HuH-7.5 (cell line): ENCODE results near the gene TMEM135.
A peak's percentile ranks its signal among the peaks of the same experiment; 100 is the strongest.
"Not testable (repeated sequence)": the region's sequence is repeated elsewhere in the genome, so short reads cannot be mapped to it uniquely, and the experiment has no call there.

Experiments used
- DNase-seq: peaks from one replicate; pipeline ENCODE4 v3.0.0; 2011; ENCODE audit warnings: low spot score

Gene TMEM135

DNA sequence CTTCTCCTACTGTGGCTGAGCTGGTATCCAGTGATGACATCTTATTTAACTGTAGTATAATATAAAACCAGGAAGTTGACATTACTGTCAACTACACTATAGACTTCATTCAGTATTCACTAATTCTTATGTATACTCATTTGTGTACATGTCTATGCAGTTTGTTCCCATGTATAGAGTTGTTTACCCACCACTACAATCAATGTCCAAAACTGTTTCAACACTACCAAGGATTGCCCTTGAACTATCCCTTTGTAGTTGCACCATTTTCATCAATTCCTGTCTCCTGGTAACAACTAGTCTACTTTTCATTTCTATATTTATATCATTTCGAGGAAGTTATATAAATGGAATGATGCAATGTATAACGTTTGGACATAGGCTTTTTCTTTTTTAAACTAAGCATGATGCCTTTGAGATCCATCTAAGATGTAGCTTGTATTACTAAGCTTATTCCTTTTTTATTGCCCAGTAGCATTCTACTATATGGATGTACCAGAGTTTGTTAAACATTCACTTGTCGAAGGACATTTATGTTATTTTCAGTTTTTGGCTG is 39.2 kb downstream of the TMEM135 start:
- no peak for DNase-seq

DNA sequence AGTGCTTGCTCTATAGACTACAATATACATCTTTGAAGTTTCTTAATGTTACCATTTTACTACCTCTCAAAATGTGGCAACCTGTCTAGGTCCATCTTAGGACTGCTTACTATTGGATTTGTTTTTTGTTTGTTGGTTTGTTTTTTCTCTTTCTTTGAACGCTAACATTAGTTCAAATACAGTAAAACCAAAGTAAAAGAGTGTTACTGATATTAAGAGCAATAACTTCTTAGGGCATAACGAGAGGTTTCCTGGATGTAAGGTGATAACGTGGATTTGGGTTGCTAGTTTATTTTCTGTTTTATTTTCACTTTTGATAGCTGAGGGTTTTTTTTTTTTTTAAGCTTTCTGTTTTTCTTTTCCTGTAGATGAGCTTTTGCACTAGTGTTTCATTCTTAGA is 43.6 kb downstream of the TMEM135 start:
- no peak for DNase-seq

DNA sequence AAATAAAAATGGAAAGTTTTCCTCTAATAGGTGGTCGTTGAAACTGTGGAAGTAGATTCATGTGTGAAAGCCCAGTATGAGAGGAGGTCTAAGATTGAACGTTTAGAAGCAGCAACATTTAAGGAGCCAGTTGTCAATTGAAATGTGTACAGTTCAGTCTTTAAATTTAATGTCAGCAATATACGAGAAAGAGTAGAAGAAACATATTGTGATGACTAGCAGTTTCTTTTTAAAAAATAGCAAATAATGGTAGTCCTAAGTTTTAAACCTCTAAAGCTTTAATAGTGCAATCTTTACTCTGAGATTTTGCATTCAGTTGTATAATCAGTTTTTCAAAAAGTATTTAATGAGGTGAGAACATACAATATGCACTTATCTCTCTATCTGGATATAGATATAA is 44.9 kb downstream of the TMEM135 start:
- DNase-seq, result no peak

DNA sequence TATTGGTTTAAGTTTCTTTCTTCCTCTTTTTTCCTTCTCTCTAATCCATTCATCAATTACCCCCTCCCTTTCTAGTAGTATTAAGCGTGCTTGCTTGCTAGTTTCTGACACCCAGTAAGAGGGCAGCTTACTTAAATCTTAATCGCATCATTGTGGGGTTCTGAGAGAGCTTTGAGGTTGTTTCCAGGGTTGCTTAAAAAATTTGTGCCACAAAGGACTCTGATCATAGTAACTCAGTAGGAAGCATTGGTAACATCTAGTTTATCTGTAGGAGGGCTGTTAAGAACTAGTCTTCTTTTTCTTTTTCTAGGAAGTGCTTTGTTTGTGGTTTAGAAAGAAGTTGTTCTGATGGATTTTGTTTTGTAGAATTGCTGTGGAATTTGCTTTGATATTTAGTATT is 45.3 kb downstream of the TMEM135 start:
- DNase-seq, result no peak

DNA sequence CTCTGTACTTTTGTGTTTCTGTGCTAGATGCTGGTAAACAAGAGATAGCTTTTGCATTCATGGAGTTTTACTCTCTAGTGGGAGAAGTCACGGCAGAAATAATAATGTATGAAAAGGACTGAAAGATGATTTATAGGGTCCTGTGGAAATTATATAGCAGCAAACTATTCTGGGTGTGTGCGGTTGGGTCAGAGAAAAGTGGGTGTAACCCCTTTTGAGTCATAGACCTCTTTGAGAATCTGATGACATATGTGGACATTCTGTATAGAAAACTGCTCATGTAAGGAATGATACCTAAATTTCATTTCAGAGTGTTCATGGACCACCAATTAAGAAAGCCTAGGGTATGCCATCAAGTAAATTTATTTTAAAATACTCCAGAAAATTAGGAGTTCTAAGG is 54.4 kb downstream of the TMEM135 start:
- DNase-seq, result no peak

DNA sequence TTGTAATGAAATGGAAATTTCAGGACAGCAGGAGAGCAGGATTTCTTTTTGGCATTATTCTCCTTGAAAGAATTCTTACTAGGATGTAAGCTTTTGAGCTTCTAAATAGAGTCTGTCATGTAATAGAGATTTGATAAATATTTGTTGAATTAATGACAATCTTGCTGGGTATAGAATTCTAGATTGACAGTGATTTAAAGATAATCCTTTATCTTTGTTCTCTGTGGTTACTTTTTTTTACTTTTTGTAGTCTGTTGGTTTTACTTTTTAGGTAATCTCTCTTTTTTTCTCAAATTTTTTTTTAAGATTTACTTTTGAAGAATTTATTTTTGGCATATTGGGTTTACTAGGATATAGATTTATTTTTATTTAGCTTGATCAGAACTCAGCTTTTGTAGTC is 54.8 kb downstream of the TMEM135 start:
- no peak for DNase-seq

DNA sequence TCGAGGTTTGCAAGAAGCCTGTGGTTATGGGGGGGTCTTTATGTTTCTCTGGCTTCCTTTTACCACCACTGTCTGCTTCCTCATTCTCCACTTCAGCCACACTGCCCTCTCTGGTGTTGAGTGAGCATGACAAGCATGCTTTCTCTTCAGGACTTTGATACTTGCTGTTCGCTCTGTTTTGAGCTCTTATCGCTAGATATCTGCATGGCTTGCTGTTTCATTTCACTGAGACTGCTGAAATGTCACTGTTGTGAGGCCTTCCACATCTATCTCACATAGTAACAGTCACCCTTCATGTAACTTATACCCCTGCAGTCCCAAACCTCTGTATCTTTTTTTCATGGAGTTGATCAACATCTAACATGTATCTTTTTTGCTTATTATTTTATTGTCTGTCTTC is 59.8 kb downstream of the TMEM135 start:
- DNase-seq, result peak; percentile 14

DNA sequence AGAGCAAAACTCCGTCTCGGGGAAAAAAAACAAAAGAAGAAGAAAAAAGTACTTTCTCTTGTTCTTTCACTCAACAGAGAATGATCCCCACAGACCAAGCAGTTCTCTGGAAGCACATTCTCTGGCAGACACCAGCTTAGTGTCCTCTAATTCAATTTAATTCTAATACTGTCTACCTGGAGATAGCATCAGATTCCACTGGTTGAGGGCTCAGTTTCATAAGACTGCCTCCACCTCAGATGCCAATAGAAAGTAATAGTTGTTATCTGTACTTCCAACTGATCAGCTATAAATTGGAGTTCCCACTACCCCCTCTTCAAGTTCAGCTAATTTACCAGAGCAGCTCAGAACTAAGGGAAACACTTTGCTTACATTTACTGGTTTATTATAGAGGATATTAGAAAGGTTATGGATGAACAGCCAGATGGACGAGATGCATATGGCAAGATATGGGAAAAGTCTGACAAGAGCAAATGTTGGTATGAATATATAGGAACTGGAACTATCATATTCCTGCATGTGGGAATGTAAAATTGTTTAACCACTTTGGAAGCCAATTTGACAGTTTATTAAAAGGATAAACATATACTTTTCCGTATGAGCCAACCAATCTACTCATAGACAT is 64.3 kb downstream of the TMEM135 start:
- no peak for DNase-seq

DNA sequence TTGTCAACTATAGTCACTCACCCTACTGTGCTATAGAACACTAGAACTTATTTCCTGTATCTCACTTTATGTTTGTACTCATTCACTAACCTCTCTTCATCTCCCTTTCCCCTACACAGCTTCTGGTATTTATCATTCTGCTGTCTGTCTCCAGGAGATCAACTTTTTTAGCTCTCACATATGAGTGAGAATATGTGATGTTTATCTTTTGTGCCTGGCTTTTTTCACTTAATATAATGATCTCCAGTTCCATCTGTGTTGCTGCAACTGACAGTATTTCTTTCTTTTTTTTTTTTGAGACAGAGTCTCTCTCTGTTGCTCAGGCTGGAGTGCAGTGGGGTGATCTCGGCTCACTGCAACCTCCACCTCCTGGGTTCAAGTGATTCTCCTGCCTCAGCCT is 68.1 kb downstream of the TMEM135 start:
- DNase-seq, result not testable (repeated sequence)

DNA sequence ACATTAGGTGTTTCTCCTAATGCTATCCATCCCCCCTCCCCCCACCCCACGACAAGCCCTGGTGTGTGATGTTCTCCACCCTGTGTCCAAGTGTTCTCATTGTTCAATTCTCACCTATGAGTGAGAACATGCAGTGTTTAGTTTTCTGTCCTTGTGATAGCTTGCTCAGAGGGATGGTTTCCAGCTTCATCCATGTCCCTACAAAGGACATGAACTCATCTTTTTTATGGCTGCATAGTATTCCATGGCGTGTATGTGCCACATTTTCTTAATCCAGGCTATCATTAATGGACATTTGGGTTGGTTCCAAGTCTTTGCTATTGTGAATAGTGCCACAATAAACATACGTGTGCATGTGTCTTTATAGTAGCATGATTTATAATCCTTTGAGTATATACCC is 69.6 kb downstream of the TMEM135 start:
- DNase-seq, result not testable (repeated sequence)

DNA sequence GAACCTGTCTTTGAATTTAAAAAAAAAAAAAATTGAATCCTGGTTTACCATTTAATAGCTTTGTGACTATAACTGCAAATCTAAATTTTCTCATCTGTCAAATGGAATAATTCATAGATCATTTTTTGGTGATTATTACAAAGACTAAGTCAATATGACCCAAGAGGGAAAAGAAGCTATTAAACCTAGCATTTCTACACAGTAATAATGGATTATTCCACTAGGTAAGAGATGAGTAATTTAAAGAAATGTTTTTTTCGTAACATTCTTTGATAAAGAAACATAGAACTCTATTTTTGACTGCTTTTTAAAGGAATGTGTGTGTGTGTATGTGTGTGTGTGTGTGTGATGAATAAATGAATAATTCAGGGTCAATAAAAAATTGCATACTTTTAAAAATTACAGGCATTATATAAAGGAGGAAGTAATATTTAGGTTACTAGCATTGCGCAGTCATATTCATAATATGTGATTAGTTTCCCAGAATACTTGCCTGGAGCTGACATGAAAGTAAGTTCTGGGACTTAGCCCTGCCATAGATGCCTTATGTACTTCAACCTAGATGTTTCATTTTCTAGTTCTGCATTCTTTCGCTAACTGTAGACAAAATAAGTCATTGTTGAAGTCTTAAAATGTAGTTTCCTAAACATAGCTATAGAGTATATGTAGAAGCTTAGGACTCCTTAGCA is 72.9 kb downstream of the TMEM135 start:
- no peak for DNase-seq

DNA sequence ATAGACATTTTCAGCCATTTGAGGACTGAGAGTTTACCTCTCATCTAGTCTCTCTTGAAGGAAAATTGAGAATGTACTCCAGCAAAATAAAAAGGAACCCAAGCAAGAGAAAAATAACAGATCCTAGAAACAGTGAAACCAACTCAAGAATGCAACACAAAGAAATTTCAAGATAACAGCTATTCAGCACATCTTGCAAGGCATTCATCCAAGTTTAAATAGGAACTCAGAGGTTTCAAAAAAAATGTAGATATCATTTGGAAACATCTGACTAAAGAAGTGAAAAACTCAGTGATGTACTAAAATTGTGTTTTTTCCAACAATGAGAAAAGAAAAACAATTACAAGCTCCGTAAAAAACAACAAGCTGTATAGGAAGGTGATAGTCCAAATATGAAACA is 76.4 kb downstream of the TMEM135 start:
- no peak for DNase-seq

DNA sequence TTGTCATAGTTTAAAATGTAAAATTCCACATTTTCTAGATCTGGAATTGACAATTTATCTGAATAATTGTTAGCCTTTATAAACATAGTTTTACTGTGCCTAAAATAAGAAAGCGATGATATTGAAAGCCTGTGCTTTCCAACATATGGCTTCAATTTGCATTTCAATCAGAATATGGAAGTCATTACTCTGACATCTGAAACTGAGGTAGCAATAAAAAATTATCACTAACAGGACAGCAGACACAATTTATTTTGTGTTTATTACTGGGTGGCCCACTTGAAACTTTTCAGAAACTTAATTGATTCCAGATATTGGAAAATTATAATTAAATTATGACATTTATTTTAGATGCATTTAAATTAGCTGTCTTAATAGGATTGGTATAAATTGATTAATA is 78.5 kb downstream of the TMEM135 start:
- no peak for DNase-seq

DNA sequence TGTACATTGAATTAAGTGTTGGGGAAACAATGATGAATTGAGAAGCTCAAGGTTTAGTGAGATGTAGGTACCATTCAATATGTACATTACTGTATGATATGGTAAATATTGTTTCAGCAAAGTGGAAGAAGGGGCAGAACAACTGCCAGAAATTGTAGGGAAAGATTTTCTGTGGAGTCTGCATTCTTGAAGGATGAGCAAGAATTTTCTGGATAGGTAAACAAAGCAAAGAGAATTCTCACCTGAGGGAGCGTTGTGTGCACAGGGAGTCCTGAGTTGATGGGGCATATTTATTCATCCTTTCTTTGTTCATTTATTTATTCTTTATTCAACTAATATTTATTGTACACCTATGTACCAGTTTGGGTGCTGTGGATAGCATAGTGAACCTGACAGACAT is 83.2 kb downstream of the TMEM135 start:
- no peak for DNase-seq

DNA sequence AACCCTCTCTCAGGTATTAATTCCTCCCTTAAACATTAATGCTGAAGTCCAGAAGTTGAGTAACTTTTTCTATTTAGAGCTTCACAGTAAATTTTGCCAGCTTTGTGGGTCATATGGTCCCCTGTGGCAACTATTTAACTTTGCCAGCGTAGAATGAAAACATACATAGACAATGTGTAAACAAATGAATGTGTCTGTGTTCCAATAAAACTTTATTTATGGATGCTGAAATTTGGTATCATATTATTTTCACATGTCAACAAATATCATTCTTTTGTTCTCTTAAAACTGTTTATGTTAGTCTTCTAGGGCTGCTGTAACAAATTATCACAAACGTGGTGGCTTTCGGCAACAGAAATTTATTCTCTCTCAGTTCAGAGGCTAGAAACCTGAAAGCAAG is 85.1 kb downstream of the TMEM135 start:
- DNase-seq, result no peak

DNA sequence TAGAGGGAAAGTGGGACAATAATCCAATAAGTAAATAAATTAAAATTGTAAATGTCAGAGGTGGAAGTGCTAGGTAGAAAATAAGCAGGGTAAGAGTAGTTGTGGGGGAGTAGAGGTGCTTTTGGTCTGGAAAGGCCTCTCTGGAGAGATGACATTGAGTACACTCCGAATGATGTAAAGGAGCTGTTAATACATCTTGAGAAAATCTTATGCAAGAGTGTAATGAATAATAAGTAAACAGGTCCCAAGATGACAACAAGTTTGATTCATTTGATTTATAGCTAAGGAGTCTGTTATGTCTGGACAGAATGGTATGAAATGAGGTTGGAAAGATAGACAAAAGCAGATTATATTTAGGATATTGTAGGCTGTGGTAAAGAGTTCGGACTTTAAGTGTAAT is 87.5 kb downstream of the TMEM135 start:
- DNase-seq, result no peak

DNA sequence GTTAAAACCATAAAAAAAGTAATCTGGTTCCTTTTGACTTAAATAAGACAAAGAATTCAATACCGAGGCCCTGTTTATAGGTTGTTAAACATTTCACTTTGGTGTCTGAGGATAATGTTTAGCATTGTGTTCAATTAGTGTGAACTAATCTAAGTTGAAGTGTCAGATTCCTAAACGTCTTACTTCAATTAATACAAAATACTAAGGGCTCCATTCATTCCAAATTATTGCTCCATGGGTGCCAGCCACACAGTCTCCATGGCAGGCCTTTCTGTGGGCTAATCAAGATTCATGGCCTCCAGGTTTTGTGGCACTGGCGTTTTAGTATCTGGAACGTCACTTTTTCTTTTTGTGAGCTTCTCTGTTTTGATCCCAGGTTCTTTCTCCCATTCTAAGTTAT is 89.4 kb downstream of the TMEM135 start:
- DNase-seq, result no peak

DNA sequence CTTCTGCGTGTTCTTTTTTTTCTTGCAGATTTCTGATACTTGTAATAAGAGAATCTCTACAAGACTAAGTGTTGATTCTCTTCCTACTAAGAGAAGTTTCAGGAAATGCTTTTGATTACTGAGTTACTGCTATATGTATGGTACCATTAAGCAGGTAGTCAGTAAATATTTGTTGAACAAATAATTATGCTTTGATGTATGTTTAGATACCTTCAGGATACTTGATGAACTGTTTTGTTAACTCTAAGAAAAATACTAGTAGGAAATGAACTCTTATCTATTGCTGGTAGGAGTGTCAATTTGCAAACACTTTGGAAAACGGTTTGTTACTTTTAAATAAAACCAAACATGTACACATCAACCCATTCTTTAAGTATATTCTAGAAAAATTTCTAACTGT is 90.6 kb downstream of the TMEM135 start:
- DNase-seq, result no peak

DNA sequence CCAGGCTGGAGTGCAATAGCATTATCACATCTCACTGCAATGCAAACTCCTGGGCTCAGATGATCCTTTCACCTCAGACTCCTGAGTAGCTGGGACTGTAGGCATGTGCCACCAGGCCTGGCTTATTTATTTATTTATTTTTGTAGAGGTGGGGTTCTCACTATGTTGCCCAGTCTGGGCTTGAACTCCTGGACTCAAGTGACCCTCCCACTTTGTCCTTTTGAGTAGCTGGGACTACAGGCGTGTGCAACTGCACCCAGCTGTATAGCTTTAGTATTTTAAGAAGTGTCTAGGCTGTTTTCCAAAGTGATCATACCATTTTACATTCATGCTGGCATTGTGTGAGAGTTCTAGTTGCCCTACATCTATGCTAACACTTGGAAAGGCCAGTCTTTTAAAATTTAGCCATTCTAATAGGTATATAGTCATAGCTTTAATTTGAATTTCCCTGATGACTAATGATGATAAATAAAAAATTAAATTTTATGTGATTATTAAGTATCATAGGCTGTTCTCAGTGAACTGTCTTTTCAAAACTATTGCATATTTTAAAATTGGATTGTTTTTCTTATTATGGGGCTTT is 96.9 kb downstream of the TMEM135 start:
- no peak for DNase-seq

DNA sequence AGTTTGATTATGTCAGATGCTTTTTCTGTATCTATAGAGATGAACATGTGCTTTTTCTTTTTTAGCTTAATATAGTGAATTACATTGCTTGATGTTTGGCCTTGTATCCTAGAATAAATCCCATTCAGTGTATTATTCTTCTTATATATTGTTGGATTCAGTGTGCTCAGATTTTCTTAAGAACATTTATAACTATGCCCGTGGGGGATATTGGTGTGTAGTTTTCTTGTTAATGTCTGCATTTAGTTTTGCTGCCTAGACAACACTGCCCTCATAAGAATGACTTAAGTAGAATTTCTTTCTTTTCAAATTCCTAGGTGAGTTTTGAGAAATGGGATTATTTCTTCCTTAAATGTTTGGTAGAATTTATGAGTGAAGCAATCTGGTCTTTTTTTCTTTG is 98.5 kb downstream of the TMEM135 start:
- no peak for DNase-seq

DNA sequence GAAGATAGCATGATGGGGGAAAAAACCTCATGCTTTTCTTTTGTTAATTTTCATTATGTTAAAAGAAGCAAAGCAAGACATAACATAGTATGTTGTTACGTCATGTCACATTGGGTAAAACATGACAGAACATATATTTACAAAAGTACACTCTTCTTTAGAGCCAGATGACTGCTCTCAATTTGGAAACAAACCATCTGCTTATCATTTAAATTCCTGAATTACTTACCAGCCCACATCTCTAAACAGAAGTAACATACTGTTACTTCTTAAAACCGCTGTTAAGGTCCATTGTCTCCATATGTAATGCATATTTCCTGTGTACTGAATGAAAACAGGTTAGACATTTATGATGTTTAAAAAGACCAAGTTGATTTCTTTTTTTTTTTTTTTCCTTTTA is 100.0 kb downstream of the TMEM135 start:
- no peak for DNase-seq

DNA sequence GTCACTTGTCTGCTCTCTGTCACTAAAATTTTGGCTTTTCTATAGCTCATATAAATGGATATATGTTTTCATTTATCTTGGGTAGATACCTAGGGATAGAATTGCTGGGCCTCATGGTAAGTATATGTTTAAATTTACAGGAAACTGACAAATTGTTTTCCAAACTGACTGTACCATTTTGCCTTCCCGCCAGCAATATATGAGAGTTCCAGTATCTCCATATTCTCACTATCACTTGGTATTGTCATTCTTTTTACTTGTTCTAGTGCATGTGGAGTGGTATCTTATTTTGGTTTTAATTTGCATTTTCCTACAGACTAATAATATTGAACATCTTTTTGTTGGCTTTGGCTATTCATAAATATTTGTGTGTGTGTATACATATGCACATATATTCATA is 101.7 kb downstream of the TMEM135 start:
- no peak for DNase-seq

DNA sequence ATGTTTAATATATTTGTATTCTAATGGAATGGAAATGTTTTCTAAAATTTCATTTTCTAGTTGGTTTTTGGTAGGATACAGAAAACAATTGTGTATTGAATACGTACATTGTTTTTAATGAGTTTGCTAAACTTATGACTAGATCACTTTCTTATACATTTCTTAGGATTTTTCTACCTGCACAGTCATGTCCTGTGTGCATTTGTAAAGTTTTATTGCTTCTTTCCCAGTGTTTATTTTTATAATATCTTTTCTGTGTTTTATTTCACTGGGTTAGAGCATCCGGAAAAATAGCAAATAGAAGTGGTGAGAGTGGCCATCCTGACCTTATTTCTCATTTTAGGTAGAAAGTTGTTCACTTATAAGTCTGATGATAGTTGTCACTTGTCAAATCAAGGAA is 103.6 kb downstream of the TMEM135 start:
- DNase-seq, result no peak
